ENCODE results near the gene SLC29A3. TPM values are rescaled to one million over a fixed set of nuclear protein-coding genes. Genes with fewer than 3 reads are reported as not detected.

SLC29A3 gene
- polyA plus RNA-seq, 1 donor (not counting 4 experiments of a cell fraction or from before 2014, with no cell fraction given), result 0.52 TPM

DNA sequence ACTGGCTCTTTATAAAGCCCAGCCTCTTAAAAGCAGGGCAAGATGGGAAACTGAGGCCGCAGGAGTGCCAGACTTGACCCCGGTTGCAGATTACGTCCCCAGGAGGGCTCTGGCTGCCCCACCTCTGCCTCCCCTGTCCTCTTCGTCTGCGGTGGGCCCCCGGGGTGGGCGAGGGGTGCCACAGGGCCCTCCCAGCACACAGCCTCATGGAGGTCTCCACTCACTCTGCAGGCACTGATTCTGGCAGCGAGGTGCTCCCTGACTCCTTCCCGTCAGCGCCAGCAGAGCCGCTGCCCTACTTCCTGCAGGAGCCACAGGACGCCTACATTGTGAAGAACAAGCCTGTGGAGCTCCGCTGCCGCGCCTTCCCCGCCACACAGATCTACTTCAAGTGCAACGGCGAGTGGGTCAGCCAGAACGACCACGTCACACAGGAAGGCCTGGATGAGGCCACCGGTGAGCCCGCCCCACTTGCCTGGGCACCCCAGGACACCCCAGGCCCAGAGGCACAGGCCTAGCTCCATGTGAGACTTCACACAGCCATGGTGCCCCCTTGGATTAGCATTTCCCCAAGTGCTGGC lies 39.4 kb upstream of the SLC29A3 start:
- H3K4me3 ChIP-seq (ENCODE audit: control insufficient read depth in 2 of 3, extremely low read depth in 1 of 3, insufficient read depth in 2 of 3, low read depth in 1 of 3, low read length in 3 of 3), result no peak overlapping the region
- no peak for FAIRE-seq
- TF ChIP-seq, protein P1, sequence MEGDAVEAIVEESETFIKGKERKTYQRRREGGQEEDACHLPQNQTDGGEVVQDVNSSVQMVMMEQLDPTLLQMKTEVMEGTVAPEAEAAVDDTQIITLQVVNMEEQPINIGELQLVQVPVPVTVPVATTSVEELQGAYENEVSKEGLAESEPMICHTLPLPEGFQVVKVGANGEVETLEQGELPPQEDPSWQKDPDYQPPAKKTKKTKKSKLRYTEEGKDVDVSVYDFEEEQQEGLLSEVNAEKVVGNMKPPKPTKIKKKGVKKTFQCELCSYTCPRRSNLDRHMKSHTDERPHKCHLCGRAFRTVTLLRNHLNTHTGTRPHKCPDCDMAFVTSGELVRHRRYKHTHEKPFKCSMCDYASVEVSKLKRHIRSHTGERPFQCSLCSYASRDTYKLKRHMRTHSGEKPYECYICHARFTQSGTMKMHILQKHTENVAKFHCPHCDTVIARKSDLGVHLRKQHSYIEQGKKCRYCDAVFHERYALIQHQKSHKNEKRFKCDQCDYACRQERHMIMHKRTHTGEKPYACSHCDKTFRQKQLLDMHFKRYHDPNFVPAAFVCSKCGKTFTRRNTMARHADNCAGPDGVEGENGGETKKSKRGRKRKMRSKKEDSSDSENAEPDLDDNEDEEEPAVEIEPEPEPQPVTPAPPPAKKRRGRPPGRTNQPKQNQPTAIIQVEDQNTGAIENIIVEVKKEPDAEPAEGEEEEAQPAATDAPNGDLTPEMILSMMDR (optimal IDR thresholded peaks at IDR 0.05 in 1 of 3, IDR thresholded peaks at IDR 0.05 in 1 of 3, conservative IDR thresholded peaks at IDR 0.05 in 1 of 3; ENCODE audit: extremely low read depth in 1 of 3, insufficient read depth in 2 of 3, low read length in 3 of 3), result no peak
- TF ChIP-seq EZH2 (IDR thresholded peaks at IDR 0.05; ENCODE audit: low read length), result no peak
- H3K27me3 ChIP-seq (ENCODE audit: control insufficient read depth, extremely low read depth, insufficient read depth, low read length), result no peaks in the 10 kb centered on the region
- no peak for DNase-seq (ENCODE audit: low read depth, low spot score)
- no peaks in the 10 kb centered on the region for H3K9me1 ChIP-seq (ENCODE audit: control insufficient read depth, extremely low read depth, insufficient read depth, low read length)
- no peak overlapping the region for H3K27ac ChIP-seq (ENCODE audit: control insufficient read depth, insufficient read depth, low read length)
- no peaks in the 10 kb centered on the region for H3K79me2 ChIP-seq (ENCODE audit: control insufficient read depth, insufficient read depth, low read length)
- dilution Hi-C loops (cut with MboI; ENCODE audit: extremely low pct_ligation_motif_present, low sequenced_read_pairs), result no loop called here
- no peaks in the 10 kb centered on the region for H3K36me3 ChIP-seq (ENCODE audit: control insufficient read depth in 2 of 2, extremely low read depth in 1 of 2, insufficient read depth in 2 of 2, low read length in 2 of 2)
- no peaks in the 10 kb centered on the region for H3K9me3 ChIP-seq (ENCODE audit: control insufficient read depth, low read depth, low read length)
- no peaks in the 10 kb centered on the region for H3K4me1 ChIP-seq (ENCODE audit: control insufficient read depth, extremely low read depth, insufficient read depth, low read length)
- H2AFZ ChIP-seq (ENCODE audit: control insufficient read depth, low read length), result no peak overlapping the region
- H4K20me1 ChIP-seq (ENCODE audit: control insufficient read depth, extremely low read depth, insufficient read depth, low read length), result no peaks in the 10 kb centered on the region
- H3K4me2 ChIP-seq (ENCODE audit: control insufficient read depth, extremely low read depth, insufficient read depth, low read depth, low read length), result no peak overlapping the region
- H3K9ac ChIP-seq (ENCODE audit: control insufficient read depth, extremely low read depth, insufficient read depth, low read length), result no peak overlapping the region

DNA sequence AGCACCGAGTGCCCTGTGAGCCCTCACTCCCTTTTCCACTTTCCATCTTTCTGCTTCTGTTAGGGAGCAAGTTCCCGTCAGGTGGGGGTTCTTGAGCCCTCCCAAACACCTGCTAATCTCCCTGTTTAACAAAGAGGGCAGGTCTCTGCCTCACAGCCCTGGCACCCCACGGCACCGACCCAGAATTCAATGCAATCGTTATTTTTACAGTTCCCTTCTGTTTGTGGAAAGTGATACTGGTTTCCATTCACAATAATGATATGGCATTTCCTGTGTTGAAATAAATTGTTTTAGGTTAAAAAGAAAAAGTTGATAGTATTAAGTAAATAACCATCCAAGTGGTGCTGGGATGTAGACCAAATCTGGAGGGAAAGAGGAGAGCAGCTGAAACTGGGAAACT lies 38.8 kb upstream of the SLC29A3 start:
- Histone ChIP-seq H3K4me1 (ENCODE audit: control insufficient read depth, extremely low read depth, insufficient read depth, low read length) (no peaks in the 10 kb centered on the region), H2AFZ (ENCODE audit: control insufficient read depth, low read length) (no peak overlapping the region), H3K36me3 (ENCODE audit: control insufficient read depth in 2 of 2, extremely low read depth in 1 of 2, insufficient read depth in 2 of 2, low read length in 2 of 2) (no peaks in the 10 kb centered on the region), H3K27ac (ENCODE audit: control insufficient read depth, insufficient read depth, low read length) (no peak overlapping the region), H4K20me1 (ENCODE audit: control insufficient read depth, extremely low read depth, insufficient read depth, low read length) (no peaks in the 10 kb centered on the region), H3K27me3 (ENCODE audit: control insufficient read depth, extremely low read depth, insufficient read depth, low read length) (no peaks in the 10 kb centered on the region), H3K79me2 (ENCODE audit: control insufficient read depth, insufficient read depth, low read length) (no peaks in the 10 kb centered on the region), H3K4me3 (ENCODE audit: control insufficient read depth in 2 of 3, extremely low read depth in 1 of 3, insufficient read depth in 2 of 3, low read depth in 1 of 3, low read length in 3 of 3) (no peak overlapping the region), H3K9me3 (ENCODE audit: control insufficient read depth, low read depth, low read length) (no peaks in the 10 kb centered on the region), H3K9me1 (ENCODE audit: control insufficient read depth, extremely low read depth, insufficient read depth, low read length) (no peaks in the 10 kb centered on the region), H3K4me2 (ENCODE audit: control insufficient read depth, extremely low read depth, insufficient read depth, low read depth, low read length) (no peak overlapping the region), H3K9ac (ENCODE audit: control insufficient read depth, extremely low read depth, insufficient read depth, low read length) (no peak overlapping the region)
- TF ChIP-seq, protein P1 (optimal IDR thresholded peaks at IDR 0.05 in 1 of 3, IDR thresholded peaks at IDR 0.05 in 1 of 3, conservative IDR thresholded peaks at IDR 0.05 in 1 of 3; ENCODE audit: extremely low read depth in 1 of 3, insufficient read depth in 2 of 3, low read length in 3 of 3), result no peak
- TF ChIP-seq EZH2 (IDR thresholded peaks at IDR 0.05; ENCODE audit: low read length), result no peak
- dilution Hi-C loops (cut with MboI; ENCODE audit: extremely low pct_ligation_motif_present, low sequenced_read_pairs), result no loop called here
- no peak for DNase-seq (ENCODE audit: low read depth, low spot score)
- FAIRE-seq, result no peak
